ENCODE results near the gene PUM2.

Gene PUM2

DNA sequence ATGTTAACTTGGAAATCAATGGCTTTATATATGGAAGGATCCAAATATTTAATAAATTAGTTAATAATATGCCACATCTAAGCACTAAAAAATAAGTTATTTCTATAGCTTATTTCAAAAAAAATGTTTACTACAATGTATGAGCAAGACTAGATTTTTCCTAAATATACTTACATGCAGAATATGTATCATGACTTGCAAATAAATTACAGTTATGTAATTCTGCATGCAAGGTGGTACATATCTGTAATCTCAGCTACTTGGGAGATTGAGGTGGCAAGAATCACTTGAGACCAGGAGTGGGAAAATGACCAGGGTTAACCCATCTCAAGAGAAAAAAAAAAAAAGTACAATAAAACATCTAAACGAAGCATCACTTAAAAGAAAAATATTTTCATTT lies 11.6 kb downstream of the PUM2 start:
- no peak for DNase-seq (ENCODE audit: low read depth in 3 of 3)

DNA sequence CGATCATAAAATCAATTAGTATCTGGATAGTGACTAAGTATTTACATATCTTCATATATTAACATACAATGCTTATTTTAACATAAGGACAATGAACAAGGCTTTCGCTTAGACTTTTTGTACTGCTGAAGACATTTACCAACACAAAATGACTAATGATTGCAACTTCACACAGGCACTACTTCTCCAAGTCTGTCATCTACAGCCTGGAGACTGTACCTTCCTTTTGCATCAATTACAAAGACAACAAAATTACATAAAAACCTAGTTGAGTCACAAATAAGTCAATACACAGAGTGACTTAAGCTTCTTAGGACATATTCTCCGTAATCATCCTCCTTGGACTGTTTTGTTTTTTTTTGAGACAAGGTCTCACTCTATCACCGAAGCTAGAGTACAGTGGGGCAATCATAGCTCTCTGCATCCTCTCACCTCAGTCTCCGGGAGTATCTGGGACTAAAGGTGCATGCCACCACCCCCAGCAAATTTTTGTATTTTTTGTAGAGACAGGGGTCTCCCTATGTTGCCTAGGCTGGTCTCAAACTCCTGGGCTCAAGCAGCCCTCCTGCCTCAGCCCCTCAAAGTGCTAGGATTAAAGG lies 15.9 kb downstream of the PUM2 start:
- DNase-seq (ENCODE audit: low read depth in 3 of 3): no peak

- DNase-seq (ENCODE audit: low read depth in 3 of 3): no peak
These were observed 16.9 kb downstream of the PUM2 start for GRCh38 chr2:20333738-20334137.

DNA sequence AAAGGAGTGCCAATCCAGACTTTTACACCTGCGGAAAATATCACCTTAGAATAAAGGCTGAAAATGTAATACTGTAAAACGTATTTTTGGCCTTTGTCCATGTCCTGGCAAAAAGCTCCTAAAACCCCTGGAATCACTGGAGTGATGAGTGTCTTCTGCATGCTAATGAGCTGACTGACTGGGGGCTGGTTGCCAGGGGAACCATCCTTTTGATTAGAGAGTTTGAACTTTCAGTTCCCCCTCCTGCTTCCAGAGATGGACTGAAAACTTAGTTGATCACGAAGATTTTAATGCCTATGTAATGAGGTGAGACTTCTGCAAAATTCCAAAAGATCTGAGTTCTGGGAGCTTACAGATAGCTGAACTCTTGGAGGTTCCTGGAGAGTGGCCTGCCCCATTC lies 20.5 kb downstream of the PUM2 start:
- DNase-seq (ENCODE audit: low read depth in 3 of 3): no peak

DNA sequence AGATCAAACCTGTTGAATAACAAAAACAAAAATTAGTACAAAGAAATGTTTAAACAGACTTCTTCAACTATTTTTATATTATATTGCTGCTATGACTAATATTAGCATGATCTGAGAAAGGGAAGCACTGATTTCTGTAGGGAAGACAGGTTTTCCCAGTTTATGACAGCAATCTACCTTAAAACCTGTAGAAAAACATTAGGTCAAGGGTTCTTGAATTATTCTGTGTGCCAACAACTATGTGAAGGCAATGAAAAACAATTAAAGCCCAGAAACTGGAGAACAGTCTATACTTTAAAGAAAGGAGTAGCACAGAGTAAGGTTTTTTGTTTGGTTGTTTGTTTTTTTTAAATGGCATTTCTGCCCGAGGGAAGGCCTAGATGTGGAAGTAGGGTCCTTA lies 23.3 kb downstream of the PUM2 start:
- no peak for DNase-seq (ENCODE audit: low read depth in 3 of 3)

- DNase-seq (ENCODE audit: low read depth in 3 of 3): peak in 2 of 3 donors; percentile 28 to 29
These were observed 24.4 kb downstream of the PUM2 start for GRCh38 chr2:20326163-20326780.

GRCh38 chr2:20322527-20323300 lies 27.9 kb downstream of the PUM2 start:
- DNase-seq (ENCODE audit: low read depth in 3 of 3): no peak

DNA sequence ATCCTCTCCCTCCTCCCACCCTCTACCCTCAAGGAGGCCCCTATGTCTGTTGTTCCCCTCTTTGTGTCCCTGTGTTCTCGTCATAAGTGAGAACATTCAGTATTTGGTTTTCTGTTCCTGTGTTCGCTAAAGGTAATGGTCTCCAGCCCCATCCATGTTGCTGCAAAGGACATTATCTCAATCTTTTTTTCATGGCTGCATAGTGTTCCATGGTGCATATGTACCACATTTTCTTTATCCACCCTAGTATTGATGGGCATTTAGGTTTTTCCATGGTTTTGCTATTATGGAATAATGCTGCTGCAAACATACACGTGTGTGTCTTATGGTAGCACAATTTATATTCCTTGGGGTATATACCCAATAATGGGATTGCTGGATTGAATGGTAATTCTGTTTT lies 33.0 kb downstream of the PUM2 start:
- DNase-seq (ENCODE audit: low read depth in 3 of 3): no peak

GRCh38 chr2:20317197-20317596 lies 33.4 kb downstream of the PUM2 start:
- DNase-seq (ENCODE audit: low read depth in 3 of 3): no peak

DNA sequence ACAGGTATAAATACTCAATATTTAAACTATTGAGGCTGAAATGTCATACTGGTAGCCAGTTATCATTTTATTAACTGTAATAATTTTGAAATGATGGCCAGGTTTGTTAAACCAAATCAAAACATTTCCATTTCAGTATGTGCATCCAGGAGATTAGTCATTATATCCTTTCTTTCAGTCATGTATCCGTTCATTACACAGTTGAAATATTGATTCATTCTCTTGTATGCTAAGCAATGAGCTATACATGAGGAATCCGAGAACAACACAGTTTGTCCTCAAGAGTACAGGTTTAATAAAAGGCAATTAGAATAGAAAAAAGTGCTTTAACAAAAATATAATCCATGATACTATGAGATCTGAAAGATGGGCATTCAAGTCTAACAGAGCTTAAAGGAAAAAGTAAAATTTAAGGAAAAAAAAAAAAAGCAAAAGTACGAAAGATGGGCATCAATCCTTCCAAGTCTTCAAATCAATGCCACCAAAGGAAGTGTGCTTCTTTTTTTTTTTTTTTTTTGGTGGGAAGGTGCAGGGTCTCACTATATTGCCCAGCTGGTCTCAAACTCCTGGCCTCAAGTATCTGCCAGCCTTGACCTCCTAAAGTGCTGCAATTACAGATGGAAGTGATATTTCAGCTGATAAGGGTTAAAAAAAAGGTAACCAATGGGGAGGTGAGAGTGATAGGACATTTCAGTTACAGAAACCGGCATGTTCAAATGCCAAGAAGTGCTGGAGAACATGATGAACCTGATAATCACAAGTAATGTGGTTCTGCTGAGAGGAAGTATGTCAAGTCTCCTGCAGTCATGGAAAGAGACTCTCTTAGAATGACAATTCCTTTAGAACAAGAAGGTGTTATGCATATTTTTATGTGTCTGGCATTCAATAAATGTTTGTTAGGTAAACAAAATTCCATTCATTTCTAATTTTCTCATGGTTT lies 35.8 kb downstream of the PUM2 start:
- DNase-seq (ENCODE audit: low read depth in 3 of 3): no peak

DNA sequence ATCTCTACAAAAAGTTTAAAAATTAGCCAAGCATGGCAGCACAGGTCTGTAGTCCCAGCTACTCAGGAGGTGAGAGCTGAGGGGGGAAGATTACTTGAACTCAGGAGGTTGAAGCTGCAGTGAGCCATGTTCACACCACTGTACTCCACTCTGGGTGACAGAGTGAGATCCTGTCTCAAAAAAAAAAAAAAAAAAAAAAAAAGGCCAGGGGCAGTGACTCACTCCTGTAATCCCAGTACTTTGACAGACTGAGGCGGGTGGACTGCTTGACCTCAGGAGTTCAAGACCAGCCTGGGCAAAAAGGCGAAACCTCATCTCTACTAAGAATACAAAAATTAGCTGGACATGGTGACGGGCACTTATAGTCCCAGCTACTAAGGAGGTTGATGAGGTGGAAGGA lies 37.0 kb downstream of the PUM2 start:
- no peak for DNase-seq (ENCODE audit: low read depth in 3 of 3)

DNA sequence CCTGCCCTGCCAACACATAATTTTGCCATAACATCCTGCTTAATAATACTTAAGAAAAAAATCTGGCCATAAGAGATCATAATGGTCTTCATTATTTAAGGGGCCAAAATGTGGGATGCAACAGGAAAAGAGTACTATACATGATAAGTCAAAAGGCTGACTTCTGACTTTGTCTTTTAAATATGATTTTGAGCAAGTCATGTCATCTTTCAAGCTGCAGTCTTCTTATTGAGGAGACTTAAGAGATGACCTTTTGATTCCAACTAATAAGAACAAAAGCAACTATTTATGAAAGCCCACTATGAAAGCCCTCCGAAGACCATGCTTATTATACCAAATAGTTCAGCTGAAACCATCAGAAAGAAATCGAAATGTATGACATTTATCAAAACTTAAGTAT lies 41.6 kb downstream of the PUM2 start:
- DNase-seq (ENCODE audit: low read depth in 3 of 3): no peak

DNA sequence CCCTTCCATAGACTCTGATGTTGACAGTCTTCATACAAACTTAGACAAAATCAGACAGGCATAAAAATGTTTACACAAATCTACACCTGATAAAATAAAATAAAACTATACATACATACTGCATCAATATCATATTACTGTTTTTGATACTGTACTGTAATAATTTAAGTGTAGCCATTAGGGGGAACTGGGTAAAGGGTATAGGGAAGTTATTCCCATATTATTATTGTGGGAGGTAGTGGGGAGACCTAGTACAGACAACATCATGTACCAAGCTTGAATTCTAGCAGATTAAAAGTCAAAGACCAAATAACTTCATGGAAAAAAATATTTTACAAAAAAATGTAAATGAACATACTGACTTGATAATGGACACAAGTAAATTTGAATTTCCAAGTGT lies 43.3 kb downstream of the PUM2 start:
- DNase-seq (ENCODE audit: low read depth in 3 of 3): no peak

GRCh38 chr2:20304411-20304810 lies 46.2 kb downstream of the PUM2 start:
- DNase-seq (ENCODE audit: low read depth in 3 of 3): no peak

- DNase-seq (ENCODE audit: low read depth in 3 of 3): no peak
These were observed 46.7 kb downstream of the PUM2 start for GRCh38 chr2:20303966-20304365.

GRCh38 chr2:20302019-20302418 lies 48.6 kb downstream of the PUM2 start:
- no peak for DNase-seq (ENCODE audit: low read depth in 3 of 3)

- DNase-seq (ENCODE audit: low read depth in 3 of 3): no peak
These were observed 50.0 kb downstream of the PUM2 start for GRCh38 chr2:20300656-20301055.

- DNase-seq (ENCODE audit: low read depth in 3 of 3): no peak
These were observed 51.5 kb downstream of the PUM2 start for GRCh38 chr2:20299113-20299512.

GRCh38 chr2:20294231-20294630 lies 56.4 kb downstream of the PUM2 start:
- no peak for DNase-seq (ENCODE audit: low read depth in 3 of 3)

DNA sequence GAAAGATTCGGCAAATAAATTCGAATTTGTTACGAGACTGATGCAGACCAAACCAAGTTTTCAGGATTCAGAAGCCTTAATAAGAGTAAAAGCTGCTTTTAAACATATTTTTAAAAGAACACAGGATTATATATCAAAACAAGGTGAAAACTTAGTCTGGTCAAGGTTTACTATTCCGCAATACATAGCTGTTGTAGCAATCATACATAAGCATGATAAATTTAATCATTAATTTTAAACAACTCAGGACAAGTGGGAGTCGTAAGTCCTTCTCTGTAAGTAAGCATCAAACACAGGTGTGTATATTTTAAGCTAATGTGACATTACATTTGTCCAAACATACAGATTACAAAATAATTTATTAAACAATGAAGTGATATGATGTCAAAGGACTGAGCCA lies 57.7 kb downstream of the PUM2 start:
- no peak for DNase-seq (ENCODE audit: low read depth in 3 of 3)

DNA sequence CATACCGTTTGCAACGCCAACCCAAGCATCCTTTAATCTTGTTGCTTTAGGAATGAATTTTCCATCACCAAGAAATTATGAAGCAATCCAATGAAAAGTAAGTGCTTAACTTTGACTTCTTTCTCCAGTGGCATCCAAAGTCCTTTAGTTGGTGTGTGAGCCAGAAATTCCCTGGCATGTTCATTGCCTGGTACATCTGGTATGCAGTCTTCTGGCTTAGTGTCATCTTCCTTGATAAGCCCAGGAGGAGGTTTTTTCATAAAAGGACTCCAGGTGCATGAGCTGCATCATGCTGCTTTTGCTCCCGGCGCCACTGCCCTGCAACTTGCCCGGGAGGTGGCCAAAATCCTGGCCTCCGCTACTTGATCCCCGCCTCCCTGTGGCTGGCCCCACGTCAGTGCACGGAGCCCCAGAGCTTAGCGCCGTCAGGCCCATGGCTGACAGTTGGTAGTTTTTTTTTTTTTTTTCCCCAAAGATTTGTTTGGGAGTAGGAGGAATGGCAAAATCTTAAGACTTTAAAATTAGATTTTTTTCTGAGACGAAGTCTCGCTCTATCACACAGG lies 58.7 kb downstream of the PUM2 start:
- DNase-seq (ENCODE audit: low read depth in 3 of 3): no peak

- no peak for DNase-seq (ENCODE audit: low read depth in 3 of 3)
These were observed 59.5 kb downstream of the PUM2 start for GRCh38 chr2:20291106-20291564.

All from stimulated activated CD4-positive, alpha-beta T cell treated with anti-CD3 and anti-CD28 coated beads, TNF-alpha, amount 100 ng/mL, for 48 hours (primary cell).